ENCODE data around the gene TIMM10B.

TIMM10B gene

GRCh38 chr11:6437423-6437822 is 43.9 kb upstream of the TIMM10B start:
- Histone ChIP-seq H3K9ac (ENCODE audit: low read length) (no peak overlapping the region), H4K20me1 (ENCODE audit: insufficient read depth, low read length) (no peaks in the 10 kb centered on the region), H2AFZ (ENCODE audit: low read length) (no peak overlapping the region)

GRCh38 chr11:6437993-6438392 is 43.3 kb upstream of the TIMM10B start:
- Histone ChIP-seq H3K4me2 (ENCODE audit: low read length) (no peak overlapping the region), H3K4me1 (ENCODE audit: insufficient read depth, low read length, severe bottlenecking) (peaks cover 3% of the 10 kb centered on the region)
- TF ChIP-seq EZH2 (IDR thresholded peaks at IDR 0.05; ENCODE audit: borderline replicate concordance, low read length) = no peak
- TF ChIP-seq CTCF (IDR thresholded peaks at IDR 0.05; ENCODE audit: low read length) = no peak

More at GRCh38 chr11:6437423-6437822, 43.9 kb upstream of the TIMM10B start:
- Histone ChIP-seq H3K9me2 (ENCODE audit: low read depth, low read length) (no peaks in the 10 kb centered on the region), H3K4me2 (ENCODE audit: low read length) (no peak overlapping the region), H3K27me3 (ENCODE audit: insufficient read depth, low read length) (no peaks in the 10 kb centered on the region), H3K4me3 (ENCODE audit: low read depth, low read length, poor library complexity, severe bottlenecking) (no peak overlapping the region), H3K79me2 (ENCODE audit: insufficient read depth, low read length) (no peaks in the 10 kb centered on the region), H3K36me3 (ENCODE audit: insufficient read depth, low read length) (no peaks in the 10 kb centered on the region), H3K9me3 (ENCODE audit: low read length) (no peaks in the 10 kb centered on the region), H3K4me1 (ENCODE audit: insufficient read depth, low read length, severe bottlenecking) (peaks cover 3% of the 10 kb centered on the region), H3F3A (ENCODE audit: insufficient read depth, low read length) (no peaks in the 10 kb centered on the region), H3K27ac (ENCODE audit: low read depth, low read length, poor library complexity, severe bottlenecking) (no peak overlapping the region)
- TF ChIP-seq CTCF (IDR thresholded peaks at IDR 0.05; ENCODE audit: low read length) (no peak), EZH2 (IDR thresholded peaks at IDR 0.05; ENCODE audit: borderline replicate concordance, low read length) (no peak)

GRCh38 chr11:6438979-6439571 is 42.2 kb upstream of the TIMM10B start:
- H3K4me2 ChIP-seq (ENCODE audit: low read length) = no peak overlapping the region
- H2AFZ ChIP-seq (ENCODE audit: low read length) = no peak overlapping the region
- no peak for TF ChIP-seq EZH2 (IDR thresholded peaks at IDR 0.05; ENCODE audit: borderline replicate concordance, low read length)
- TF ChIP-seq CTCF (IDR thresholded peaks at IDR 0.05; ENCODE audit: low read length) = peak; percentile 60
- H3K27ac ChIP-seq (ENCODE audit: low read depth, low read length, poor library complexity, severe bottlenecking) = no peak overlapping the region
- no peaks in the 10 kb centered on the region for H3K79me2 ChIP-seq (ENCODE audit: insufficient read depth, low read length)
- no peaks in the 10 kb centered on the region for H3K9me2 ChIP-seq (ENCODE audit: low read depth, low read length)
- H3F3A ChIP-seq (ENCODE audit: insufficient read depth, low read length) = no peaks in the 10 kb centered on the region
- no peak overlapping the region for H3K9ac ChIP-seq (ENCODE audit: low read length)
- H3K4me3 ChIP-seq (ENCODE audit: low read depth, low read length, poor library complexity, severe bottlenecking) = no peak overlapping the region
- H3K36me3 ChIP-seq (ENCODE audit: insufficient read depth, low read length) = no peaks in the 10 kb centered on the region
- no peaks in the 10 kb centered on the region for H3K9me3 ChIP-seq (ENCODE audit: low read length)
- no peaks in the 10 kb centered on the region for H3K27me3 ChIP-seq (ENCODE audit: insufficient read depth, low read length)
- H3K4me1 ChIP-seq (ENCODE audit: insufficient read depth, low read length, severe bottlenecking) = peaks cover 3% of the 10 kb centered on the region
- H4K20me1 ChIP-seq (ENCODE audit: insufficient read depth, low read length) = no peaks in the 10 kb centered on the region

More at GRCh38 chr11:6437993-6438392, 43.3 kb upstream of the TIMM10B start:
- H4K20me1 ChIP-seq (ENCODE audit: insufficient read depth, low read length) = no peaks in the 10 kb centered on the region
- no peaks in the 10 kb centered on the region for H3K36me3 ChIP-seq (ENCODE audit: insufficient read depth, low read length)
- no peaks in the 10 kb centered on the region for H3K9me3 ChIP-seq (ENCODE audit: low read length)
- H3K27me3 ChIP-seq (ENCODE audit: insufficient read depth, low read length) = no peaks in the 10 kb centered on the region
- H3K9me2 ChIP-seq (ENCODE audit: low read depth, low read length) = no peaks in the 10 kb centered on the region
- no peaks in the 10 kb centered on the region for H3F3A ChIP-seq (ENCODE audit: insufficient read depth, low read length)
- H2AFZ ChIP-seq (ENCODE audit: low read length) = no peak overlapping the region
- no peak overlapping the region for H3K27ac ChIP-seq (ENCODE audit: low read depth, low read length, poor library complexity, severe bottlenecking)
- no peaks in the 10 kb centered on the region for H3K79me2 ChIP-seq (ENCODE audit: insufficient read depth, low read length)
- no peak overlapping the region for H3K9ac ChIP-seq (ENCODE audit: low read length)
- H3K4me3 ChIP-seq (ENCODE audit: low read depth, low read length, poor library complexity, severe bottlenecking) = no peak overlapping the region
